MM.1S (cell line): ENCODE measurements around the gene FNIP2.

Experiments
- DNase-seq: peaks from one replicate; pipeline ENCODE4 v3.0.0-alpha.2; 2015
- H2AFZ ChIP-seq: fragments of 300-600 bp; sonication (generic); 2 replicates; pipeline ENCODE4 v1.6.0; 2016; ENCODE audit warnings: antibody characterized with exemption, low read length
- H3F3A ChIP-seq: fragments of 300-600 bp; sonication (generic); 2 replicates; pipeline ENCODE4 v1.6.1; 2016; ENCODE audit warnings: mild to moderate bottlenecking, antibody characterized with exemption, low read length, moderate library complexity, mixed read lengths; ENCODE audit not compliant: insufficient read depth
- H3K27ac ChIP-seq: fragments of 300-600 bp; sonication (generic); 2 replicates; pipeline ENCODE4 v1.5.1; 2016; ENCODE audit warnings: mild to moderate bottlenecking, low read length
- H3K27me3 ChIP-seq: fragments of 300-600 bp; sonication (generic); replicated peaks from 2 replicates; pipeline ENCODE4 v1.6.0; 2016; ENCODE audit warnings: low read length; ENCODE audit not compliant: insufficient read depth
- H3K36me3 ChIP-seq: fragments of 300-600 bp; sonication (generic); replicated peaks from 2 replicates; pipeline ENCODE4 v1.6.1; 2016; ENCODE audit warnings: mild to moderate bottlenecking, low read length, mixed read lengths; ENCODE audit not compliant: insufficient read depth
- H3K4me1 ChIP-seq: fragments of 300-600 bp; sonication (generic); 2 replicates; pipeline ENCODE4 v1.6.1; 2016; ENCODE audit warnings: low read length, mixed read lengths
- H3K4me2 ChIP-seq: fragments of 300-600 bp; sonication (generic); 2 replicates; pipeline ENCODE4 v1.6.0; 2016; ENCODE audit warnings: low read depth, low read length
- H3K4me3 ChIP-seq: fragments of 300-600 bp; sonication (generic); 2 replicates; pipeline ENCODE4 v1.5.1; 2016; ENCODE audit warnings: low read length, mixed read lengths
- H3K79me2 ChIP-seq: fragments of 300-600 bp; sonication (generic); 2 replicates; pipeline ENCODE4 v1.6.1; 2016; ENCODE audit warnings: mixed run types, low read length, mixed read lengths
- H3K9ac ChIP-seq: fragments of 300-600 bp; sonication (generic); 2 replicates; pipeline ENCODE4 v1.6.1; 2016; ENCODE audit warnings: low read length, mixed read lengths
- H3K9me2 ChIP-seq: fragments of 300-600 bp; sonication (generic); replicated peaks from 2 replicates; pipeline ENCODE4 v1.6.1; 2016; ENCODE audit warnings: mild to moderate bottlenecking, low read length, mixed read lengths; ENCODE audit not compliant: insufficient read depth
- H3K9me3 ChIP-seq: fragments of 300-600 bp; sonication (generic); replicated peaks from 2 replicates; pipeline ENCODE4 v1.6.1; 2016; ENCODE audit warnings: mild to moderate bottlenecking, low read length, mixed read lengths; ENCODE audit not compliant: insufficient read depth
- H4K20me1 ChIP-seq: fragments of 300-600 bp; sonication (generic); 2 replicates; pipeline ENCODE4 v1.6.1; 2016; ENCODE audit warnings: mild to moderate bottlenecking, low read length, moderate library complexity, mixed read lengths; ENCODE audit not compliant: insufficient read depth
- CTCF ChIP-seq: fragments of 300-600 bp; sonication (generic); IDR thresholded peaks from 2 replicates; pipeline ENCODE4 v1.5.1; 2016; ENCODE audit warnings: antibody characterized with exemption, low read length, mixed read lengths
- EZH2 ChIP-seq: fragments of 300-600 bp; sonication (generic); optimal IDR thresholded peaks from 2 replicates; pipeline ENCODE3; 2017; ENCODE audit warnings: low read depth, mild to moderate bottlenecking, antibody characterized with exemption, low read length, mixed read lengths
- EZH2phosphoT487 ChIP-seq: fragments of 300-600 bp; sonication (generic); IDR thresholded peaks from 2 replicates; pipeline ENCODE4 v1.6.1; 2018; ENCODE audit warnings: antibody characterized with exemption, low read length

FNIP2 gene

GRCh38 chr4:158763462-158763861 lies 5.4 kb upstream of the FNIP2 start:
- no peaks in the 10 kb centered on the region for H3K36me3 ChIP-seq
- H3K4me3 ChIP-seq, result no peak overlapping the region
- H3K79me2 ChIP-seq, result no peaks in the 10 kb centered on the region
- no peaks in the 10 kb centered on the region for H3K27me3 ChIP-seq
- peaks cover 8% of the 10 kb centered on the region; the same call in 1 of the 2 replicates for H3F3A ChIP-seq
- H3K4me2 ChIP-seq, result no peak overlapping the region
- DNase-seq, result no peak
- H3K9me2 ChIP-seq, result no peaks in the 10 kb centered on the region
- TF ChIP-seq EZH2phosphoT487, result no peak
- no peak for TF ChIP-seq EZH2
- H2AFZ ChIP-seq, result no peak overlapping the region
- H4K20me1 ChIP-seq, result no peaks in the 10 kb centered on the region
- no peak overlapping the region for H3K27ac ChIP-seq
- H3K9me3 ChIP-seq, result no peaks in the 10 kb centered on the region
- no peaks in the 10 kb centered on the region for H3K4me1 ChIP-seq
- no peak overlapping the region for H3K9ac ChIP-seq

- peaks cover 23% of the 10 kb centered on the region for H3K79me2 ChIP-seq
- no peak for DNase-seq
Measured at GRCh38 chr4:158766434-158767044, 2.3 kb upstream of the FNIP2 start.

GRCh38 chr4:158767451-158767850 lies 1.4 kb upstream of the FNIP2 start:
- H3K4me3 ChIP-seq, result no peak overlapping the region
- no peak overlapping the region for H3K9ac ChIP-seq
- H2AFZ ChIP-seq, result no peak overlapping the region
- no peaks in the 10 kb centered on the region for H4K20me1 ChIP-seq
- no peak for DNase-seq
- peaks cover 8% of the 10 kb centered on the region; the same call in 1 of the 2 replicates for H3F3A ChIP-seq
- TF ChIP-seq EZH2 (no peak), EZH2phosphoT487 (no peak)
- H3K36me3 ChIP-seq, result no peaks in the 10 kb centered on the region
- H3K9me3 ChIP-seq, result no peaks in the 10 kb centered on the region
- no peak overlapping the region for H3K27ac ChIP-seq
- no peaks in the 10 kb centered on the region for H3K27me3 ChIP-seq
- H3K79me2 ChIP-seq, result peaks cover 32% of the 10 kb centered on the region
- no peak overlapping the region for H3K4me2 ChIP-seq
- H3K4me1 ChIP-seq, result no peaks in the 10 kb centered on the region
- no peaks in the 10 kb centered on the region for H3K9me2 ChIP-seq

More at GRCh38 chr4:158766434-158767044, 2.3 kb upstream of the FNIP2 start:
- no peaks in the 10 kb centered on the region for H3K36me3 ChIP-seq
- H2AFZ ChIP-seq, result no peak overlapping the region
- no peaks in the 10 kb centered on the region for H3K4me1 ChIP-seq
- no peaks in the 10 kb centered on the region for H3K9me2 ChIP-seq
- no peaks in the 10 kb centered on the region for H4K20me1 ChIP-seq
- H3K27me3 ChIP-seq, result no peaks in the 10 kb centered on the region
- no peaks in the 10 kb centered on the region for H3K9me3 ChIP-seq
- no peak overlapping the region for H3K27ac ChIP-seq
- peaks cover 8% of the 10 kb centered on the region; the same call in 1 of the 2 replicates for H3F3A ChIP-seq
- no peak overlapping the region for H3K4me2 ChIP-seq
- no peak overlapping the region for H3K4me3 ChIP-seq
- TF ChIP-seq EZH2, result no peak
- TF ChIP-seq CTCF, result no peak
- TF ChIP-seq EZH2phosphoT487, result no peak
- no peak overlapping the region for H3K9ac ChIP-seq

- Histone ChIP-seq H3K4me3 (peak overlapping the region; percentile 77), H3K36me3 (no peaks in the 10 kb centered on the region), H3K9me3 (no peaks in the 10 kb centered on the region), H3K27ac (no peak overlapping the region), H3K79me2 (peaks cover 51% of the 10 kb centered on the region), H3K9me2 (no peaks in the 10 kb centered on the region), H2AFZ (peak overlapping the region; percentile 61), H3K27me3 (no peaks in the 10 kb centered on the region), H3K4me1 (no peaks in the 10 kb centered on the region), H4K20me1 (no peaks in the 10 kb centered on the region), H3K9ac (peak overlapping the region; percentile 62), H3F3A (peaks cover 8% of the 10 kb centered on the region; the same call in 1 of the 2 replicates), H3K4me2 (peak overlapping the region; percentile 57)
- peak; percentile 34 for DNase-seq
- no peak for TF ChIP-seq EZH2phosphoT487
- no peak for TF ChIP-seq EZH2
- TF ChIP-seq CTCF, result no peak
Measured at GRCh38 chr4:158769175-158769921, 522 bp downstream of the FNIP2 start.
